Endothelial cell (in vitro differentiated cells): ENCODE measurements around the gene METTL16. TPM values are rescaled to one million over a fixed set of nuclear protein-coding genes. Genes with fewer than 3 reads are reported as not detected.
A peak's percentile ranks its signal among the peaks of the same experiment; 100 is the strongest.
"Not testable (repeated sequence)": the region's sequence is repeated elsewhere in the genome, so short reads cannot be mapped to it uniquely, and the experiment has no call there.

Experiments
- DNase-seq: peaks from one replicate; pipeline ENCODE4 v3.0.0; 2021; ENCODE audit warnings: low spot score
- H3K27ac Mint-ChIP-seq: one replicate; pipeline ENCODE4 v1.8.0; 2021; ENCODE audit warnings: mixed read lengths, inconsistent platforms; ENCODE audit not compliant: unreplicated experiment
- H3K27me3 Mint-ChIP-seq: one replicate; pipeline ENCODE4 v1.8.0; 2021; ENCODE audit warnings: mild to moderate bottlenecking, moderate library complexity, mixed read lengths, inconsistent platforms; ENCODE audit not compliant: unreplicated experiment
- H3K36me3 Mint-ChIP-seq: one replicate; pipeline ENCODE4 v1.8.0; 2021; ENCODE audit warnings: mild to moderate bottlenecking, low read depth, mixed read lengths, inconsistent platforms; ENCODE audit not compliant: unreplicated experiment
- H3K4me1 Mint-ChIP-seq: one replicate; pipeline ENCODE4 v1.8.0; 2021; ENCODE audit warnings: mild to moderate bottlenecking, mixed read lengths, inconsistent platforms; ENCODE audit not compliant: unreplicated experiment
- H3K4me3 Mint-ChIP-seq: one replicate; pipeline ENCODE4 v1.8.0; 2021; ENCODE audit warnings: mild to moderate bottlenecking, mixed read lengths, inconsistent platforms; ENCODE audit not compliant: unreplicated experiment
- H3K9me3 Mint-ChIP-seq: one replicate; pipeline ENCODE4 v1.8.0; 2021; ENCODE audit warnings: mixed read lengths, inconsistent platforms; ENCODE audit not compliant: unreplicated experiment
- total RNA-seq: library from RNA; stranded (reverse); fragmentation: NEBNext Ultra II Directional; extraction: Animal tissue kit (Norgen Biotek cat#: 25700); gene quantifications from one replicate; pipeline ENCODE4 v1.2.1, GENCODE V29; 2021; ENCODE audit not compliant: unreplicated experiment
- TF ChIP-seq, protein P1 (sequence below): fragments of 200-600 bp; sonication (generic); IDR thresholded peaks from one replicate; pipeline ENCODE4 v1.5.0; 2021; ENCODE audit warnings: antibody characterized with exemption; ENCODE audit not compliant: unreplicated experiment

The METTL16 gene
- total RNA-seq, 1 donor from 2014 or later = 24.9 TPM

DNA sequence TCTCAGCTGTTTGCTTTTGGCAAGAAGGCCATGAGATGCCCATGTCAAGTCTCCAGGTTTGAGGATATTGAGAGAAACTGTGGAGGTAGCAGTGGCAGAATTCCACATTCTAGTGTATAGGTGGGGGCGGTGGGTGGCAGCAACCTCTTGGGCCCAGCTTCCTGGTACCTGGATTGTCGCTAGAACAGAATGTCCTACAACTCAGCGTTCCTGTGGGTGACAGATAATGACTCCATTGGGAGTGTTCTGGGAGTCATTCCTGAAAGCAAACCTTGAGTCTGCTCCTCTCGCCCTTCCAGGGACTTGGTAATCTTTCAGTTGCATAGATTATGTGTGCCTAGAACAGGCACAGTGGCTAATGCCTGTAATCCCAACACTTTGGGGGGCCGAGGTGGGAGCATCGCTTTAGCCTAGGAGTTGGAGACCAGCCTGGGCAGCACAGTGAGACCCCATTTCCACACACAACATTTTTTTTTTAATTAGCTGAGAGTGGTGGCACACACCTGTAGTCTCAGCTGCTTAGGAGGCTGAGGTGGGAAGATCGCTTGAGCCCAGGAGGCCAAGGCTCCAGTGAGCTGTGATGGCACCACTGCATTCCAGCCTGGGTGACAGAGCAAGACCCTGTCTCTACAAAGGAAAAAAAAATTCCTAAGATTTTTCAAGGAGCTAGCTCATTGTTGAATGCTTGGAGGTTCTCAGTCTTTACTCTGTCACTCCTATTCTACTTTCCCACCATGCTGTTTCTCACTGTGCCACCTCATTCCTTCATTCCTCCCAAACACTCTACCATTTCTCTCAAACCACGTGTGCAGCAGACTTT lies 37.9 kb upstream of the METTL16 start:
- Mint-ChIP-seq H3K27me3 (peaks cover 6% of the 10 kb centered on the region), H3K9me3 (no peaks in the 10 kb centered on the region), H3K36me3 (no peaks in the 10 kb centered on the region), H3K27ac (no peak overlapping the region), H3K4me1 (peaks cover 22% of the 10 kb centered on the region), H3K4me3 (no peak overlapping the region)
- TF ChIP-seq, protein P1, sequence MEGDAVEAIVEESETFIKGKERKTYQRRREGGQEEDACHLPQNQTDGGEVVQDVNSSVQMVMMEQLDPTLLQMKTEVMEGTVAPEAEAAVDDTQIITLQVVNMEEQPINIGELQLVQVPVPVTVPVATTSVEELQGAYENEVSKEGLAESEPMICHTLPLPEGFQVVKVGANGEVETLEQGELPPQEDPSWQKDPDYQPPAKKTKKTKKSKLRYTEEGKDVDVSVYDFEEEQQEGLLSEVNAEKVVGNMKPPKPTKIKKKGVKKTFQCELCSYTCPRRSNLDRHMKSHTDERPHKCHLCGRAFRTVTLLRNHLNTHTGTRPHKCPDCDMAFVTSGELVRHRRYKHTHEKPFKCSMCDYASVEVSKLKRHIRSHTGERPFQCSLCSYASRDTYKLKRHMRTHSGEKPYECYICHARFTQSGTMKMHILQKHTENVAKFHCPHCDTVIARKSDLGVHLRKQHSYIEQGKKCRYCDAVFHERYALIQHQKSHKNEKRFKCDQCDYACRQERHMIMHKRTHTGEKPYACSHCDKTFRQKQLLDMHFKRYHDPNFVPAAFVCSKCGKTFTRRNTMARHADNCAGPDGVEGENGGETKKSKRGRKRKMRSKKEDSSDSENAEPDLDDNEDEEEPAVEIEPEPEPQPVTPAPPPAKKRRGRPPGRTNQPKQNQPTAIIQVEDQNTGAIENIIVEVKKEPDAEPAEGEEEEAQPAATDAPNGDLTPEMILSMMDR = no peak
- no peak for DNase-seq

DNA sequence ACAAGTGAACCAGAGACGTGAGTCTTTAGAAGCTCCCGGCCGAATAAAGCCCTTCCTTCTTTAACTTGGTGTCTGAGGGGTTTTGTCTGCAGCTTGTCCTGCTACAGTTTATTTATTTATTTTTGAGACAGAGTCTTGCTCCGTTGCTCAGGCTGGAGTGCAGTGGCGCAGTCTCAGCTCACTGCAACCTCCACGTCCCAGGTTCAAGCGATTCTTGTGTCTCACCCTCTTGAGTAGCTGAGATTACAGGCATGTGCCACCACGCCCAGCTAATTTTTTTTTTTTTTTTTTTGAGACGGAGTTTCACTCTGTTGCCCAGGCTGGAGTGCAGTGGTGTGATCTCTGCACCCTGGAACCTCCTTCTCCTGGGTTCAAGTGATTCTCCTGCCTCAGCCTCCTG lies 36.3 kb upstream of the METTL16 start:
- H3K4me1 Mint-ChIP-seq = peaks cover 22% of the 10 kb centered on the region
- DNase-seq = not testable (repeated sequence)

DNA sequence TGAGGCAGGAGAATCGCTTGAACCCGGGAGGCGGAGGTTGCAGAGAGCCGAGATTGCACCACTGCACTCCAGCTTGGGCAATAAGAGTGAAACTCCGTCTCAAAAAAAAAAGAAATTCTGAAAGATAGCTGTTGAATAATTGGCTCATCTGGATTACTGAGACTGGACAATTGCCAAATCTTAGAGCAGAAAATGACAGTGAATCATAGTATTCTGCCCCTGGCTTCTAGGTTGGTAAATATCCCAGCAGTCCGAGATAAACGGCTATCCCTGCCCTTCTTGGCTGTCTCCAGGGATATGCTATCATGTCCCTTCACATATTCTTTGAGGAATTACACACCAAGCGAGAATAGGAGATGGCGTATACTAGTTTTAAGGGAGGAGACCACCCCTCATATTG lies 35.5 kb upstream of the METTL16 start:
- no peak for DNase-seq
- H3K27ac Mint-ChIP-seq = no peak overlapping the region
- no peak overlapping the region for H3K4me3 Mint-ChIP-seq
- H3K27me3 Mint-ChIP-seq = peaks cover 6% of the 10 kb centered on the region
- no peaks in the 10 kb centered on the region for H3K36me3 Mint-ChIP-seq
- TF ChIP-seq, protein P1 = no peak
- H3K4me1 Mint-ChIP-seq = peaks cover 22% of the 10 kb centered on the region
- H3K9me3 Mint-ChIP-seq = no peaks in the 10 kb centered on the region

More for the DNA sequence above, 36.3 kb upstream of the METTL16 start:
- H3K27ac Mint-ChIP-seq, H3K27me3 Mint-ChIP-seq, H3K9me3 Mint-ChIP-seq, H3K36me3 Mint-ChIP-seq, H3K4me3 Mint-ChIP-seq: not testable (repeated sequence)

DNA sequence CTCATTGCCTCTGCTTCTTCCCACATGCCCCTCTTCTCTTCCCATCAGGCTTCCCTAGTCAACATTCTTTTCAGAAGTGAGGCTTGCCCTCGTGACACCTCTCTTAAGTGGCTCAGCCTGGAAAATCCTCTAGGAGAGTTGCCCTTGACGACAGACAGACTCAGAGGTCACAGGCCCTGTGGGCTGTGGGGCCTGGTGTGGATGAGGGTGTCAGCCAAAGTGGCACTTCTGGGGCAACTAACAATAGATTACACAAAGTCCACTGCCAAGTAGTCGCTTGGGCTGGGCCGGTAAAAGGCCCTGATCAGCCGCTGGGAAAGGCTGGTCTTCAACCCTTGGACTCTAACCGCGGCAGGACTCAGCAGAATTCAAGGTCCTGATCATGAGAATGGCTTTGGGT lies 33.7 kb upstream of the METTL16 start:
- TF ChIP-seq, protein P1 = no peak
- Mint-ChIP-seq H3K4me1 (peaks cover 16% of the 10 kb centered on the region), H3K36me3 (no peaks in the 10 kb centered on the region), H3K9me3 (no peaks in the 10 kb centered on the region), H3K27ac (peak overlapping the region; percentile 66), H3K4me3 (no peak overlapping the region), H3K27me3 (peaks cover 8% of the 10 kb centered on the region)
- DNase-seq = no peak

DNA sequence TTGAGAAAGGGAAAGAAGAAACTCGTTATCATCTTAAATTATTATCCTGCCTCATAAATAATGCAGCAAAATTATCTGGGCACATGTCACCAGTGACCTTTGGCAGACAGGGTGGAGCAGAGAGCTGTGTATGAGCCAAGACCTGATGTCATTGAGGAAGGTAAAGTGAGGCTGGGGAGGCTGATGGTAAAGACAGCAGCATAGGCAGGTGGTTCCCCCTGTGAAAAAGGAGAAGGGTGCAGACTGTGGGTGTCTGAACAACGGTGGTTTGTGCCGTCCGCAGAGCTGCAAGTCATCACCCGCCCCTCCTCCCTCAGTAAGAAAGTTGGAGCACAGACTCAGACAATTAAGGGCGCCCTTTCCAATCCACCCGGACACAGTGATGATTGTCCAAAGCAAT lies 30.8 kb upstream of the METTL16 start:
- H3K9me3 Mint-ChIP-seq = no peaks in the 10 kb centered on the region
- DNase-seq = no peak
- H3K27ac Mint-ChIP-seq = no peak overlapping the region

More for the DNA sequence above, 30.8 kb upstream of the METTL16 start:
- no peak overlapping the region for H3K4me3 Mint-ChIP-seq
- H3K27me3 Mint-ChIP-seq = peaks cover 8% of the 10 kb centered on the region
- TF ChIP-seq, protein P1 = no peak
- H3K36me3 Mint-ChIP-seq = no peaks in the 10 kb centered on the region
- peaks cover 16% of the 10 kb centered on the region for H3K4me1 Mint-ChIP-seq
